Fibroblast of skin of left quadriceps (primary cell): ENCODE results near the gene FAM124B.

ENCODE experiments used
- DNase-seq, 2 experiments: peaks; one replicate each; pipeline ENCODE4 v3.0.0-alpha.2; 2013; ENCODE audit warnings: low read depth in 2 of 2

The FAM124B gene

GRCh38 chr2:224381521-224382279 lies 20.2 kb downstream of the FAM124B start:
- DNase-seq = no peak

- no peak for DNase-seq
These were observed 21.9 kb downstream of the FAM124B start for GRCh38 chr2:224379986-224380385.

- no peak for DNase-seq
These were observed 22.7 kb downstream of the FAM124B start for GRCh38 chr2:224379172-224379571.

GRCh38 chr2:224378701-224379097 lies 23.2 kb downstream of the FAM124B start:
- no peak for DNase-seq

GRCh38 chr2:224377751-224378700 lies 23.9 kb downstream of the FAM124B start:
- DNase-seq = no peak

- DNase-seq = no peak
These were observed 29.3 kb downstream of the FAM124B start for GRCh38 chr2:224372641-224373040.

GRCh38 chr2:224369028-224369632 lies 32.8 kb downstream of the FAM124B start:
- DNase-seq = peak in 1 of 2 experiments; percentile 26

- DNase-seq = peak; percentile 54 to 58
These were observed 35.6 kb downstream of the FAM124B start for GRCh38 chr2:224366267-224366844.

- no peak for DNase-seq
These were observed 36.6 kb downstream of the FAM124B start for GRCh38 chr2:224365331-224365730.

- DNase-seq = no peak
These were observed 38.6 kb downstream of the FAM124B start for GRCh38 chr2:224363281-224363680.

GRCh38 chr2:224362094-224362493 lies 39.8 kb downstream of the FAM124B start:
- DNase-seq = no peak

- no peak for DNase-seq
These were observed 41.1 kb downstream of the FAM124B start for GRCh38 chr2:224360801-224361251.

GRCh38 chr2:224359569-224359968 lies 42.3 kb downstream of the FAM124B start:
- no peak for DNase-seq

GRCh38 chr2:224357098-224357901 lies 44.6 kb downstream of the FAM124B start:
- DNase-seq = peak; percentile 25 to 29

- no peak for DNase-seq
These were observed 47.2 kb downstream of the FAM124B start for GRCh38 chr2:224354632-224355211.

GRCh38 chr2:224350703-224351102 lies 51.2 kb downstream of the FAM124B start:
- DNase-seq = no peak

- no peak for DNase-seq
These were observed 52.5 kb downstream of the FAM124B start for GRCh38 chr2:224349396-224349795.

- DNase-seq = peak in 1 of 2 experiments; percentile 5
These were observed 54.5 kb downstream of the FAM124B start for GRCh38 chr2:224347176-224348051.

- no peak for DNase-seq
These were observed 56.4 kb downstream of the FAM124B start for GRCh38 chr2:224345492-224345891.

- DNase-seq = no peak
These were observed 58.7 kb downstream of the FAM124B start for GRCh38 chr2:224343226-224343625.
